ENCODE data around the gene ARHGEF1.
"Not testable (repeated sequence)": the region's sequence is repeated elsewhere in the genome, so short reads cannot be mapped to it uniquely, and the experiment has no call there.

Gene ARHGEF1

DNA sequence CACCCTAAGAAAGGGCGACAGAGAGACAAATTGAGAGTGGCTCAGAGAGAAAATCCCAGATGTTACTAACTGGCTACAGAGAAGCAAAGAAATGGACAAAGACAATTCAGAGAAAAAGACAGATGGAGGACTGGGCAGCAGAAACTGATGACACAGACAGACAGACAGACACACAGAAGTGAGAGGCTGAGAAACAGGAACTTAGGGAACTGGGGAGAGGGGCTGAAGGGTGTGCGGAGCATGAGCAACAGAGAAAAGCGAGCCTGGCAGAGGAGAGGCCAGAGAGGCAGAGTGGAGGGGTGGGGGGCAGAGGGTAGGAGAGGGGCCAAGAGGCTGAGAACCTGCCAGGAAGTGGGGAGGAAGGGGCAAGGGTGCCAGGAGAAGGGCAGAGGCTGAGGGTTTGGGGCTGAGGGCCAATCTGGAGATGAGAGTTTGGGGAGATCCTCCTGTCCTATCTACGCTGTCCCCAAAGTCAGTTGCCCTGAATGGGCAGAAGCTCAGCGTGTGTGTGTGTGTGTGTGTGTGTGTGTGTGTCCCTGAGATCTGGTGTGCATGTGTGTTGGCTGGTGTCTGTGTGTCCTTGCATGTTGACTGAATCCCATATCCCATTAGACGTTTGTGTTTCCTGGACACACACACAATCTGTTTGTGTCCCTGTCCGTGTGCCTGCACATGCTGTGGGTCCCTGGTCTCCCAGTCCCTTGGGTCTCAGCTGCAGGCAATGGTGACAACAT, 50.9 kb downstream of the ARHGEF1 start:
- DNase-seq: no peak

GRCh38 chr19:41934849-41935374, 51.9 kb downstream of the ARHGEF1 start:
- DNase-seq: peak; percentile 92

DNA sequence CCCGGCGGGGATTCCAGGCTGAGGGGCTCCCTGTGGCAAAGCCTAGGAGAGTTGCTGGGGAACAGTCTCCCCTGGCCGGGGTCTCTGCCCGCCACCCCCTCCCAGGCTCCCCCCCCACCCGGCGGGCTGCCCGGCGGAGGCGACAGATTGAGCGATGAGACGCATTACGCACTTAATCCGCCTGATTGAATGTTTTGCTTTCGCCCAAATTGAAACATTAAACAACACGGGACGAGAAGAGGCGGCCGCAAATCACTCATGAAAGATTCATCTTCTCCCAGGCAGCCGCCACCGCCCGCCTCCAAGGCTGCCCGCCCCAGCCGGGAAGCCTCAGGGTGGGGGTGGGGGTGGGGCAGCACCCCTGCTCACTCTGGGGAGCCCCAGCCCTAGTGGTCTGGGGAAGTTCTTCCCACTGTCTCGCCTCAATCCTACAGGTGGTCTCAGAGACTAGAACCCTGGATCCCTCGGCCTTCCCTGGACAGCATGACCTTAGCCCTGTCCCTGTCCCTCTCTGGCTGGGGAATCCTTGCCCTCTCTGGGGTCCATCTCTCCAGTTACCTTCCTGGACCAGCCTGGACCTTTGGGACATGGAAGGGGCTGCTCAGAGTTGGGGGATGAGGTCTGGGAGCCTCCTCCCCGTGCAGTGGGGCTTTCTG, 52.9 kb downstream of the ARHGEF1 start:
- peak; percentile 86 for DNase-seq

DNA sequence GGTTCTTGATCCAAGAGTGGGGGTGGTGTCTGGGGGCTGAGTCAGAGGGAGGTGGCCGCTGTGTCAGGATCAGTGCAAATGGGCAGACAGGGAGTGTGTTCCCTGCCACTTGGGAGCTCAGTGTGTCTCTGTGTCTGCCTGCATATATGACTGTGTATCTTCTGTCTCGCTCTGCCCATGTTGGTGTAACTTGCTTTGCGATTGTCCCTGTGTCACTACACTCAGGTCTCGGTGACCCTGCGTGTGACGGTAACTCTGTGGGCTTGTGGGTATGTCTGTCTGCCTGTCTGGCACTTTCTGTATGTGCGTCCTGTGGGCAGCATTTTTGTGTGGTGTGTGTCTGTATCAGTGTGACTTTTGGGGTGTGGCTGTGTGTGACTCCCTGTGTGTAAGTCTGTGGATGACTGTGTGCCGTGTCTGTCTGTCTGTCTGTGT, 53.4 kb downstream of the ARHGEF1 start:
- DNase-seq: no peak

- DNase-seq: no peak
Observed at GRCh38 chr19:41936961-41937360, 54.0 kb downstream of the ARHGEF1 start.

DNA sequence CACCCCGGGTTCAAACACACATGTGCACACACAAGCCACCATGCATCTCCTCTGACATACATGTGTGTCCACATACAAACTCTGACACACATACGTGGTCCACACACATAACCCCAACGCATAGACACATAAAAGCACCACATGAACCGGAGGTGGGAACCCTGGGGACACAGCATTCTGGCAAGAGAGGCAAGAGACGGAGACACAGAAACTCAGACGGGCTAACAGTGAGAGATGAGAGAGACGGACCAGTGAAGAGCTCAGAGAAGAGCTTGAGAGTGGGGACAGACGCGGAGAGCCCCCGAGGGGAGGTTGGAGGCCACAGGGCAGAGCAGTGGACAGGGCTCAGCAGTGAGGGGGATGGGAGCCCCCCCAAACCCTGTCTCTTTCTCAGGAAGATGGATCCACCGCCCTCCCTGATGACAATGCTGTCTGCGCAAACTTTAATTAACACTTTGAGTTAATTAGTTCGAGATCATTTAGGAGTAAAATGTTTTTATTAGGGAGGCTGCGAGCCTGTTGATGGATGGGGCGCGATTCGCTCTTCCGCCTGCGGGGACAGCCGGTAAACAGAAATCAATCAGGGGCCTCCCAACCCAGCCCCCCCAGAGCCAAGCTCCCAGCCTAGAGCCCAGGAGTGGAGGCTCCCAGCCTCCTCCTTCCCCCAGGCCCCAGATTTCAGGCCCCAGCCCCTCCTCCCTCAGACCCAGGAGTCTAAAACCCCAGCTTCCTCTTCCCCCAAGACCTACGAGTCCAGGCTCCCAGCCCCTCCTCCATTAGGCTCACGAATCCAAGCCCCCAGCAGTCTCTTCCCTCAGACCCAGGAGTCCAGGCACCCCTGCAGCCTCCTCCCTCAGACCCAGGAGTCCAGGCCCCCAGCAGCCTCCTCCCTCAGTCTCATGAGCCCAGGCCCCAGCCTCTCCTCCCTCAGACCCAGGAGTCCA, 54.8 kb downstream of the ARHGEF1 start:
- peak; percentile 54 for DNase-seq

DNA sequence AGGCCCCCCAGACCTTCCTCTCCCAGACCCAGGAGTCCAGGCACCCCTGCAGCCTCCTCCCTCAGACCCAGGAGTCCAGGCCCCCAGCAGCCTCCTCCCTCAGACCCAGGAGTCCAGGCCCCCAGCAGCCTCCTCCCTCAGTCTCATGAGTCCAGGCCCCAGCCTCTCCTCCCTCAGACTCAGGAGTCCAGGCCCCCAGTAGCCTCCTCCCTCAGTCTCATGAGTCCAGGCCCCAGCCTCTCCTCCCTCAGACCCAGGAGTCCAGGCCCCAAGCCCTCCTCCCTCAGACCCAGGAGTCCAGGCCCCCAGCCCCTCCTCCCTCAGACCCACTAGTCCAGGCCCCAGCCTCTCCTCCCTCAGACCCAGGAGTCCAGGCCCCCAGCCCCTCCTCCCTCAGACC, 56.2 kb downstream of the ARHGEF1 start:
- DNase-seq: not testable (repeated sequence)

GRCh38 chr19:41939861-41940730, 57.1 kb downstream of the ARHGEF1 start:
- peak; percentile 83 for DNase-seq

DNA sequence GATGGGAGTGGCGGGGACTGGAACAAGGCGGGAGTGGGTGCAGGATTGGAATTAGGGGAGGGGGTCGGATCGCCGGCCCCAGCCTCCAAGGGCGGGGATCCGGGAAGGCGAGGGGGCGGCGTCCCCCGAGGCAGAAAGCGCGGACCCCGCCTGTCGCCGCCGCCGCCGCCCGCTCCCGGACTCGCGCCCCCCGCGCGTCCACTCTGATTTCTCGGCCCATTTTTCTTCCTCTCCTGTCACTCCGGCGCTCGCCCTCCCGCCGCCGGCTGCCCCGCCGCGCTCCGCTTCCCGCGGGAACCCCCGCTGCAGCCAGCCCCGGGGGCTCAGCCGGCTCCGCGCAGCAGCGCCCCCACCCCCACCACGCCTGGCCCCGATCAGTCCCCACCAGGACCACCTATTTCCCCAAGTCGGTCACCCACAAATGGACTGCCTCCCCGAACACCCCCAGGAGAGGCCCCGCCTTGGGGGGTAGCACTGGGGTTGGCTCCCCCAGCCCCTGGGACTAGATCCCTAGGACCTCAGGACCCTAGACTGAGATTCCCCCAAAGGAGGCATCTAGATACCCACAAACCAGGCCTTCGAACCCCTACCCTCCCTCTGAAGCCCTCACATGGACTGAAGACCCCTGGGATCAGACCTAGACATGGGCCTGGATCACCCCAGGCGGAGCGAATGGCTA, 57.9 kb downstream of the ARHGEF1 start:
- DNase-seq: no peak

GRCh38 chr19:41941410-41942202, 58.6 kb downstream of the ARHGEF1 start:
- no peak for DNase-seq

GRCh38 chr19:41944336-41944735, 61.4 kb downstream of the ARHGEF1 start:
- DNase-seq: no peak

DNA sequence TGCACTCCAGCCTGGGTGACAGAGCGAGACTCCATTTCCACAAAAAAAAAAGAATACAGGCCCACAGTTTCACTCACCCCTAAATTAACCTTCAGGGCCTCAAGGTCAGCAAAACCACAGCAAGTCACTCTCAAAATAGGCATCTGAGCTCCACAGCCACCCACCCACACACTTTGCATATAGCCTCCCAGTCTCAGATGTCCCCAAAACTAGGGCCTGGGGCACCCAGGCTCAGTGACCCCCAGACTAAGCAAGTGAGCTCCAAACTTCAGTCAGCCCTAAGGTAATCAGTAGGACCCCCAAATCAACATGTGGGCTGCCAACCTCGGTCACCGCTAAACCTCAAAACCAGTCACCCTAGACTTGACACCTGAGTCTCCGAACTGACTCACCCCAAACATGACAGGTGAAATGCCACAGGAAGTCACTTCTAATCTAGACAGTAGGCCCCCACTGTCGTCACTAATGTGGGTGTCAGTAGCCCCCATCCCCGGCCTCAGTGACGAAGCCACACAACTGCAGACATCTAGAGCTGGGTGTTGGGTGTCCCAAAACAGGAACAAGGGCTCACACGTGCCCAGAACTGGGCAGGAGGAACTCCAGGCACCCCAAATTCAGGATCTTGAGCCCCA, 62.3 kb downstream of the ARHGEF1 start:
- DNase-seq: no peak

DNA sequence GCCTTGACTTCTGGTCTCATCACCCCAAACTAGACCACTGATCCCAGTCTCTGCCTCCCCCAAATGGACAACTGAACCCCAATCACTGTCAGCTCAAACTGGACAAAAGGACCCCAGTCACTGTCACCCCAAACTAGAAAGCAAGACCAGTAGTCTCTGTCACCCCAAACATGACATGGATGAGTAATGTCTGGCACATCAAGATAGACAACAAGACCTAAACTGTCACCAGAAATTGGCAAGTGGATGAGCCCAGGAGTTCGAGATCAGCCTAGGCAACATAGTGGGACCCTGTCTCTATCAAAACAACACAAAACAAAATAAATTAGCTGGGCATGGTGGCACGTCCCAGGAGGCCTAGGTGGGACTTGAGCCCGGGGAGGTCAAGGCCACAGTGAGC, 64.1 kb downstream of the ARHGEF1 start:
- no peak for DNase-seq

DNA sequence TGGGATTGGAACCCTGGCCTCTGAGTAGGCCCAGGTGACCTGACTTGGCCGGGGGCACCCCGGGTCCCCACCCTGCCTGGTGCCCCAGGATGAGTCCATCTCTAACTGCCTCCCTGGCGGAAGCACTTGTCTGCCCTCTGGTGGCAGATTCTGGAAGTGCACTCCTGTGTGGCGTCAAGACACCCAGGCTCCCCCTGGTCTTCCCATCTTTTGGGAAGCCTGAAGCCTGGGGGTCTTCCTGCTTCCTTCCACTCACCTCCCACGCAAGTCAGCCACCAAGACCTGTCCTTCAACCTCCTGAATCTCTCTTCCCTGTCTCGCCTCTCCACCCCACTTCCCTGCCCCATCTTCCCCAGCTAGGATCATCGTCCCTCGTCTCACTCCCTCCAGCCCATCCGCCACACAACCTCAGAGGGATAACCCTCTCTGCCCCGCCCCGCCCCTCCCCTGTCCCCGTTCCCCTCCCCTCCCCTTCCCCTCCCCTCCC, 68.7 kb downstream of the ARHGEF1 start:
- DNase-seq: peak; percentile 89

DNA sequence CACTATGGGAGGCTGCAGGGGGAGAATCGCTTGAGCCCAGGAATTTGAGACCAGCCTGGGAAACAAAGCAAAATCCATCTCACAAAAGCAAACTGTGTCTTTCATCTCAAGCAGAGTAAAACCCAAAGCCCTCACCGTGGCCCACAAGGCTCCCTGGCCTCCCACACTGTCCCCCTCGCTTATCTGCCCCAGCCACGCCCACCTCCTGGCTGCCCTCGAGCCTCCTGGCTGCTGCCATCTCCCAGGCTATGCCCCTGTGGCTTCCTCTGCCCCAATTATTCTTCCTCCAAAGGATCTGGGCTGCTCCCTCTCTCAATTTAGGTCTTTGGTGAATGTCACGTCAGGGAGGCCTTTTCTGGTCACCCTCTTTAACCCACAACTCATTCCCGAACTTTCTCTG, 72.5 kb downstream of the ARHGEF1 start:
- no peak for DNase-seq

GRCh38 chr19:41956621-41957020, 73.6 kb downstream of the ARHGEF1 start:
- DNase-seq: no peak
